CD14-positive monocyte (primary cell): ENCODE measurements around the gene LTBP1. TPM values are rescaled to one million over a fixed set of nuclear protein-coding genes. Genes with fewer than 3 reads are reported as not detected.

Experiments
- DNase-seq, 3 donors: peaks; one replicate each; pipeline ENCODE4 v3.0.0-alpha.2; 2011 to 2022
- H2AFZ ChIP-seq: 2 replicates; pipeline ENCODE4 v1.6.0; 2012; ENCODE audit warnings: mild to moderate bottlenecking, low read depth, low read length, inconsistent platforms; ENCODE audit not compliant: insufficient read depth, poor library complexity, severe bottlenecking
- H3K27ac ChIP-seq, 2 donors: 1 replicate in 1 of 2; 2 replicates in 1 of 2; pipeline ENCODE4 v1.5.1; 2012 to 2013; ENCODE audit warnings: low read length in 2 of 2, control low read depth in 1 of 2, inconsistent platforms in 1 of 2, low read depth in 1 of 2, mild to moderate bottlenecking in 1 of 2
- H3K27me3 ChIP-seq, 2 donors: one replicate each; pipeline versions ENCODE4 v1.6.0 to v1.6.1; 2011 to 2013; ENCODE audit warnings: low read length in 2 of 2; ENCODE audit not compliant: control insufficient read depth in 2 of 2, insufficient read depth in 2 of 2
- H3K36me3 ChIP-seq, 2 donors: replicated peaks in 1 of 2; 1 replicate in 1 of 2; 2 replicates in 1 of 2; pipeline versions ENCODE4 v1.5.1 to v1.6.1; 2012 to 2013; ENCODE audit warnings: low read length in 2 of 2, control low read depth in 1 of 2, inconsistent platforms in 1 of 2, mild to moderate bottlenecking in 1 of 2; ENCODE audit not compliant: insufficient read depth in 2 of 2, control insufficient read depth in 1 of 2
- H3K4me1 ChIP-seq, 2 donors: 1 replicate in 1 of 2; 2 replicates in 1 of 2; pipeline versions ENCODE4 v1.5.1 to v1.6.1; 2012 to 2013; ENCODE audit warnings: low read length in 2 of 2, control low read depth in 1 of 2, inconsistent platforms in 1 of 2, mild to moderate bottlenecking in 1 of 2, moderate library complexity in 1 of 2; ENCODE audit not compliant: insufficient read depth in 2 of 2, control insufficient read depth in 1 of 2
- H3K4me2 ChIP-seq: replicated peaks from 2 replicates; pipeline ENCODE3; 2012; ENCODE audit warnings: low read length, moderate library complexity, mild to moderate bottlenecking; ENCODE audit not compliant: poor library complexity, severe bottlenecking; ENCODE audit errors: extremely low read depth
- H3K4me3 ChIP-seq, 3 experiments: fragments of 200-600 bp in 1 of 3; sonication (generic) in 1 of 3; replicated peaks in 1 of 3; 1 replicate in 2 of 3; 2 replicates in 1 of 3; pipeline ENCODE4 v1.5.1; 2011 to 2013; ENCODE audit warnings: low read length in 3 of 3, mild to moderate bottlenecking in 3 of 3, control low read depth in 2 of 3, low read depth in 2 of 3, inconsistent platforms in 1 of 3, moderate library complexity in 1 of 3
- H3K79me2 ChIP-seq: 2 replicates; pipeline ENCODE4 v1.6.0; 2012; ENCODE audit warnings: mild to moderate bottlenecking, control low read depth, inconsistent platforms, low read length, moderate library complexity; ENCODE audit not compliant: insufficient read depth
- H3K9ac ChIP-seq: 2 replicates; pipeline ENCODE4 v1.6.0; 2017; ENCODE audit warnings: low read length, mild to moderate bottlenecking; ENCODE audit not compliant: insufficient read depth, poor library complexity, severe bottlenecking
- H3K9me3 ChIP-seq, 2 donors: replicated peaks in 1 of 2; 1 replicate in 1 of 2; 2 replicates in 1 of 2; pipeline versions ENCODE4 v1.5.1 to v1.6.1; 2012 to 2013; ENCODE audit warnings: low read length in 2 of 2, control low read depth in 1 of 2; ENCODE audit not compliant: control insufficient read depth in 1 of 2, insufficient read depth in 1 of 2
- H4K20me1 ChIP-seq: 2 replicates; pipeline ENCODE4 v1.6.0; 2012; ENCODE audit warnings: mild to moderate bottlenecking, low read length, control low read depth, moderate library complexity; ENCODE audit not compliant: insufficient read depth
- H3K27ac Mint-ChIP-seq, 7 donors: one replicate each; pipeline ENCODE4 v1.8.0; 2020; ENCODE audit warnings: mild to moderate bottlenecking in 7 of 7, mixed read lengths in 7 of 7, moderate library complexity in 6 of 7, inconsistent platforms in 2 of 7
- H3K27me3 Mint-ChIP-seq, 3 donors: one replicate each; pipeline ENCODE4 v1.8.0; 2021 to 2022; ENCODE audit warnings: low read depth in 3 of 3, mild to moderate bottlenecking in 3 of 3, mixed read lengths in 3 of 3, moderate library complexity in 3 of 3, inconsistent platforms in 1 of 3
- H3K36me3 Mint-ChIP-seq, 2 donors: one replicate each; pipeline ENCODE4 v1.8.0; 2020; ENCODE audit warnings: mixed read lengths in 2 of 2, inconsistent platforms in 1 of 2, mild to moderate bottlenecking in 1 of 2
- H3K4me1 Mint-ChIP-seq: one replicate; pipeline ENCODE4 v1.8.0; 2020; ENCODE audit warnings: mild to moderate bottlenecking, mixed read lengths
- H3K4me3 Mint-ChIP-seq, 2 donors: one replicate each; pipeline ENCODE4 v1.8.0; 2020; ENCODE audit warnings: mild to moderate bottlenecking in 2 of 2, mixed read lengths in 2 of 2, moderate library complexity in 1 of 2
- H3K9me3 Mint-ChIP-seq, 7 donors: one replicate each; pipeline ENCODE4 v1.8.0; 2020 to 2022; ENCODE audit warnings: mixed read lengths in 7 of 7, mild to moderate bottlenecking in 6 of 7, moderate library complexity in 6 of 7, inconsistent platforms in 2 of 7
- WGBS: methylation state at CpG from one replicate; pipeline ENCODE4 v1.1.5; 2013; ENCODE audit warnings: missing lambda C conversion rate; ENCODE audit not compliant: insufficient coverage; 5-methylcytosine and 5-hydroxymethylcytosine counted together
- intact Hi-C, 2 donors: fragments of 100-400 bp; cut with micrococcal nuclease; formaldehyde crosslinking; loops; one replicate each; pipeline versions ENCODE4 v1.15.0 to v1.15.1; 2023
- polyA plus RNA-seq, 3 donors: library from polyadenylated mRNA; depleted of rRNA in 1 of 3; unstranded in 2 of 3; stranded (reverse) in 1 of 3; fragments of 300-500 nt in 2 of 3; fragments of >200 nt in 1 of 3; fragmentation: Illumina TruSeq in 2 of 3; gene quantifications; 1 replicate in 2 of 3; 2 replicates in 1 of 3; pipeline ENCODE4 v1.2.3, GENCODE V29; 2012 to 2021
- TF ChIP-seq, protein P1 (sequence below): fragments of 200-600 bp; IDR thresholded peaks from one replicate; pipeline ENCODE4 v1.8.0; 2022; ENCODE audit warnings: antibody characterized with exemption, mild to moderate bottlenecking

The LTBP1 gene
- polyA plus RNA-seq, 3 donors = 0.18 to 0.24 TPM; not detected in 1

DNA sequence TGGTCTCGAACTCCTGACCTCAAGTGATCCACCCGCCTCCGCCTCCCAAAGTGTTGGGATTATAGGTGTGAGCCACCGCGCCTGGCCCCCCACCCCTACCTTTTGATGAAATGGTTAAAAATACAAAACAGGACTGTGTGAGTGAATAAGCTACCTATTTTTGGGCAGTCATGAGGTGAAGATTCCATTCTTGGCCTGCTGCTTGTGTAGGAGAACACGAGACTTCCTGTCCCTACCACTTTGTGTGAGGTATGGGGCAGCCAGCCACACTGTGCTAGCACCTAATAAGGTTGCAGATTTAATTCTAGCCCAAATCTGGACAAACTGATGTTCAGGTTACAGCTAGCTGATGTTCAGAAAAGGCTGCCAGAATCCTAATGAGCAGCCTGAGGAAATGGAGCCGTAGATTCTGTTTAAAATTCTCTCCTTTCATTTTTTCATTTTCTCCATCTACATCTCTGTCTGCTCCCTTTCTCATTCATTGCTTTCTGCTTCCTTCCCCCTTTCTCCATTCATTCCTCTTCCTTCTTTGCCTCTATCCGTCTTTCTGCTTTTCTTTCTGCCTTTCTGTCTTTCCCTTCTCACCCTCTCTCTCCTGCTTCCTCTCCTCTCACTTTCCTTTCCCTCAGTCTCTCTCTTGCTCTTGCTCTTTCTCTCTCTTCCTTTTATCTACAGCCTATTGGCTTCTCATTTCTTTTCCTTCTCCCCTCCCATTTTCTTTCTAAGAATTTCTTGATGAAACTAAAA lies 4.6 kb upstream of the LTBP1 start:
- no peaks in the 10 kb centered on the region for H3K36me3 Mint-ChIP-seq
- DNase-seq = no peak
- no peak overlapping the region for H3K9ac ChIP-seq
- intact Hi-C loops = loop anchor here in 1 of 2 donors (10.0 kb wide), 1 partner anchor 387 kb away; no protein-coding TSS in a partner anchor
- no peak overlapping the region for H3K4me2 ChIP-seq
- no peak overlapping the region for H3K27ac Mint-ChIP-seq
- H3K4me3 Mint-ChIP-seq = no peak overlapping the region
- H3K79me2 ChIP-seq = no peaks in the 10 kb centered on the region
- no peak overlapping the region for H3K27ac ChIP-seq
- no peaks in the 10 kb centered on the region for H3K36me3 ChIP-seq
- H3K27me3 ChIP-seq = peaks cover 14 to 26% of the 10 kb centered on the region in 2 donors
- no peak overlapping the region for H2AFZ ChIP-seq
- H3K27me3 Mint-ChIP-seq = peaks cover 23 to 52% (median 35%) of the 10 kb centered on the region in 3 donors
- peaks cover 2% of the 10 kb centered on the region for H3K4me1 Mint-ChIP-seq
- H3K9me3 Mint-ChIP-seq = peaks cover 0 to 11% (median 5%) of the 10 kb centered on the region in 7 donors
- WGBS = 92% methylated on average over 2 of the region's 8 CpGs
- H3K9me3 ChIP-seq = peaks cover 0 to 7% of the 10 kb centered on the region in 2 donors
- no peak overlapping the region for H3K4me3 ChIP-seq
- H3K4me1 ChIP-seq = peaks cover 0 to 8% of the 10 kb centered on the region in 2 donors
- no peaks in the 10 kb centered on the region for H4K20me1 ChIP-seq
- TF ChIP-seq, protein P1, sequence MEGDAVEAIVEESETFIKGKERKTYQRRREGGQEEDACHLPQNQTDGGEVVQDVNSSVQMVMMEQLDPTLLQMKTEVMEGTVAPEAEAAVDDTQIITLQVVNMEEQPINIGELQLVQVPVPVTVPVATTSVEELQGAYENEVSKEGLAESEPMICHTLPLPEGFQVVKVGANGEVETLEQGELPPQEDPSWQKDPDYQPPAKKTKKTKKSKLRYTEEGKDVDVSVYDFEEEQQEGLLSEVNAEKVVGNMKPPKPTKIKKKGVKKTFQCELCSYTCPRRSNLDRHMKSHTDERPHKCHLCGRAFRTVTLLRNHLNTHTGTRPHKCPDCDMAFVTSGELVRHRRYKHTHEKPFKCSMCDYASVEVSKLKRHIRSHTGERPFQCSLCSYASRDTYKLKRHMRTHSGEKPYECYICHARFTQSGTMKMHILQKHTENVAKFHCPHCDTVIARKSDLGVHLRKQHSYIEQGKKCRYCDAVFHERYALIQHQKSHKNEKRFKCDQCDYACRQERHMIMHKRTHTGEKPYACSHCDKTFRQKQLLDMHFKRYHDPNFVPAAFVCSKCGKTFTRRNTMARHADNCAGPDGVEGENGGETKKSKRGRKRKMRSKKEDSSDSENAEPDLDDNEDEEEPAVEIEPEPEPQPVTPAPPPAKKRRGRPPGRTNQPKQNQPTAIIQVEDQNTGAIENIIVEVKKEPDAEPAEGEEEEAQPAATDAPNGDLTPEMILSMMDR = no peak

DNA sequence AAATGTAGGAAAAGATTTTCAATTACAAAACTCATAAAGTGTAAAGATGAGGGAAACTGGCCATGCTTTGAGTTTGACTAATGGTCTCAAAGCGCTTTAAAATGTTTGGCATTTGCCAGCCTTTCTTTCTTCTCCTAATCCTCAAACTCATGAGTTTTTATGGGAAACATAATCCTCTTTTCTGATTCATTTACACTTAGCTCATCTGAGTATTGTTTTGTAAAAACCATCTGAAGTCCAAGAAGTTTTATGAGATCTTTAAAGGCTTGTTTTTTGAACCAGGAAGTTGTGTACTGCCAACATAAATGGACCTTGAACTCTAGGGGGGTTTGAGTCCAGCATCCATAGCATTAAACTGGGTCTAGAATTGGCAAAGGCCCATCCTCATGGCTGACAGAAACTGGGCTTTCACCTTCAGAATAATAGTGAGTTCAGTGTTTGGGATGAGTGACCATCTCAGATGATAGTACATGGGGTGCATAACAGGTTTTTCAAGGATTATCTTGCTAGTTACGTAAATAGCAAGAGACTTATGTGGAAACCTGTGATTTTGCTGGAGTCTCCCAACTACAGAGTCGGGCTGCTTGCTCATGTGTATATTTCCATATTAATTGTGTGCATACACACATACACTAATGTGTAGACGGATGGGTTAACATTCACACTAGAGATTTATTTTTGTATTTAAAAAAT lies 3.8 kb upstream of the LTBP1 start:
- Mint-ChIP-seq H3K4me1 (peaks cover 4% of the 10 kb centered on the region), H3K9me3 (peaks cover 0 to 12% (median 5%) of the 10 kb centered on the region in 7 donors), H3K27ac (no peak overlapping the region), H3K27me3 (peaks cover 24 to 48% (median 34%) of the 10 kb centered on the region in 3 donors), H3K36me3 (peaks cover 0 to 1% of the 10 kb centered on the region in 2 donors), H3K4me3 (no peak overlapping the region)
- H2AFZ ChIP-seq = no peak overlapping the region
- H3K4me2 ChIP-seq = no peak overlapping the region
- no peaks in the 10 kb centered on the region for H3K36me3 ChIP-seq
- TF ChIP-seq, protein P1 = no peak
- no peak overlapping the region for H3K4me3 ChIP-seq
- intact Hi-C loops = loop anchor here in 1 of 2 donors (10.0 kb wide), 1 partner anchor 388 kb away; no protein-coding TSS in a partner anchor
- peaks cover 2 to 7% of the 10 kb centered on the region in 2 donors for H3K9me3 ChIP-seq
- H3K27me3 ChIP-seq = peaks cover 14 to 30% of the 10 kb centered on the region in 2 donors
- no peak overlapping the region for H3K9ac ChIP-seq
- no CpG with 5 or more reads among the region's 4 CpGs for WGBS
- peaks cover 0 to 16% of the 10 kb centered on the region in 2 donors for H3K4me1 ChIP-seq
- no peak overlapping the region for H3K27ac ChIP-seq
- no peaks in the 10 kb centered on the region for H4K20me1 ChIP-seq
- no peak for DNase-seq
- H3K79me2 ChIP-seq = no peaks in the 10 kb centered on the region
